Spleen (tissue), 11 donors: ENCODE results near the gene LRFN5. TPM values are rescaled to one million over a fixed set of nuclear protein-coding genes. Genes with fewer than 3 reads are reported as not detected.

Experiments used
- DNase-seq: peaks from one replicate; pipeline ENCODE4 v3.0.0-alpha.2; 2020
- H3K27ac ChIP-seq, 8 donors: fragments of 200-600 bp; sonication (generic) in 7 of 8; 1 replicate in 4 of 8; 2 replicates in 4 of 8; pipeline versions ENCODE4 v1.5.0 to v1.8.0; 2016 to 2021; ENCODE audit warnings: inconsistent platforms in 4 of 8, mild to moderate bottlenecking in 4 of 8, moderate library complexity in 1 of 8
- H3K27me3 ChIP-seq, 7 donors: fragments of 200-600 bp; sonication (generic) in 6 of 7; replicated peaks in 1 of 7; 1 replicate in 4 of 7; 2 replicates in 3 of 7; pipeline versions ENCODE4 v1.5.0 to v1.8.0; 2016 to 2021; ENCODE audit warnings: inconsistent platforms in 3 of 7, mild to moderate bottlenecking in 1 of 7
- H3K36me3 ChIP-seq, 6 donors: fragments of 200-600 bp; sonication (generic) in 5 of 6; 1 replicate in 4 of 6; 2 replicates in 2 of 6; pipeline versions ENCODE4 v1.5.0 to v1.8.0; 2016 to 2021; ENCODE audit warnings: inconsistent platforms in 2 of 6
- H3K4me1 ChIP-seq, 6 donors: fragments of 200-600 bp; sonication (generic) in 5 of 6; 1 replicate in 3 of 6; 2 replicates in 3 of 6; pipeline versions ENCODE4 v1.5.0 to v1.8.0; 2016 to 2021; ENCODE audit warnings: inconsistent platforms in 3 of 6
- H3K4me3 ChIP-seq, 8 donors: fragments of 200-600 bp; sonication (generic) in 7 of 8; 1 replicate in 4 of 8; 2 replicates in 4 of 8; pipeline versions ENCODE4 v1.5.0 to v1.8.0; 2016 to 2021; ENCODE audit warnings: inconsistent platforms in 4 of 8, mild to moderate bottlenecking in 4 of 8, moderate library complexity in 2 of 8
- H3K9me3 ChIP-seq, 8 donors: fragments of 200-600 bp; sonication (generic) in 7 of 8; 1 replicate in 4 of 8; 2 replicates in 4 of 8; pipeline versions ENCODE4 v1.5.0 to v1.8.0; 2016 to 2021; ENCODE audit warnings: inconsistent platforms in 4 of 8
- CTCF ChIP-seq, 11 experiments: fragments of 200-600 bp in 7 of 11; fragments of 450-650 bp in 4 of 11; sonication (generic) in 4 of 11; IDR thresholded peaks in 8 of 11; conservative IDR thresholded peaks in 3 of 11; 1 replicate in 7 of 11; 2 replicates in 4 of 11; pipeline versions ENCODE4 v1.4.0 to v1.8.0; 2016 to 2021; ENCODE audit warnings: antibody characterized with exemption in 11 of 11, inconsistent platforms in 4 of 11, mild to moderate bottlenecking in 1 of 11
- POLR2A ChIP-seq, 3 donors: fragments of 450-650 bp; IDR thresholded peaks; one replicate each; pipeline ENCODE4 v1.5.1; 2017; ENCODE audit warnings: antibody characterized with exemption in 3 of 3, mild to moderate bottlenecking in 1 of 3
- POLR2AphosphoS5 ChIP-seq, 3 donors: sonication (generic); formaldehyde crosslinking; IDR thresholded peaks; one replicate each; pipeline ENCODE4 v1.5.1; 2017; ENCODE audit warnings: antibody characterized with exemption in 3 of 3
- WGBS, 5 donors: extraction: QIAGEN DNeasy Blood & Tissue Kit in 3 of 5; methylation state at CpG; one replicate each; pipeline versions ENCODE4 v1.1.5 to v1.1.7; 2013 to 2018; 5-methylcytosine and 5-hydroxymethylcytosine counted together
- intact Hi-C: fragments of 100-400 bp; cut with DNase I; formaldehyde crosslinking; loops from one replicate; pipeline ENCODE4 v1.15.0; 2023; ENCODE audit warnings: low total_unique reads
- polyA plus RNA-seq, 3 donors: library from polyadenylated mRNA; stranded (reverse); fragments of 200-250 nt; gene quantifications; one replicate each; pipeline ENCODE4 v1.2.1, GENCODE V29; 2013
- total RNA-seq, 7 donors: library from RNA; depleted of rRNA in 3 of 7; stranded (reverse); fragments of >200 nt in 3 of 7; fragmentation: NEBNext Ultra II Directional in 4 of 7; extraction: Animal tissue kit (Norgen Biotek cat#: 25700) in 4 of 7; gene quantifications; one replicate each; pipeline versions ENCODE4 v1.1.0 to v1.2.1, GENCODE V29; 2016 to 2021
- donor health status: healthy with polysubstance abuse.
- donor health status: DM: no; HTN: no; CAD: no; lungs with moderate emphysema.
- donor health status: DM: no; HTN: no; CAD: no.
- donor health status: Bipolar disorder and iron deficiency.
- donor health status: healthy.
- donor health status: DM: no; HTN: no; CAD: no.
- donor health status: DM: yes; HTN: yes; CAD: no.

LRFN5 gene
- total and polyA plus RNA-seq, 10 donors, result 0.08 to 3.0 (median 1.4) TPM

- no peak for DNase-seq
- H3K4me3 ChIP-seq, result no peak overlapping the region
- H3K36me3 ChIP-seq, result no peaks in the 10 kb centered on the region
- H3K27ac ChIP-seq, result no peak overlapping the region
- intact Hi-C loops, result no loop called here
- peaks cover 0 to 11% (median 0%) of the 10 kb centered on the region in 8 donors for H3K9me3 ChIP-seq
- H3K27me3 ChIP-seq, result no peaks in the 10 kb centered on the region
- TF ChIP-seq CTCF (IDR thresholded peaks at IDR 0.05 in 8 of 11, conservative IDR thresholded peaks at IDR 0.05 in 3 of 11) (no peak), POLR2A (IDR thresholded peaks at IDR 0.05) (no peak), POLR2AphosphoS5 (IDR thresholded peaks at IDR 0.05) (no peak)
- no peaks in the 10 kb centered on the region for H3K4me1 ChIP-seq
Measured at GRCh38 chr14:41865894-41866293, 259.2 kb downstream of the LRFN5 start.

- no peak overlapping the region for H3K4me3 ChIP-seq
- H3K9me3 ChIP-seq, result peaks cover 0 to 11% (median 0%) of the 10 kb centered on the region in 8 donors
- no peaks in the 10 kb centered on the region for H3K27me3 ChIP-seq
- H3K27ac ChIP-seq, result no peak overlapping the region
- no peaks in the 10 kb centered on the region for H3K36me3 ChIP-seq
- TF ChIP-seq CTCF (IDR thresholded peaks at IDR 0.05 in 8 of 11, conservative IDR thresholded peaks at IDR 0.05 in 3 of 11) (no peak), POLR2A (IDR thresholded peaks at IDR 0.05) (no peak), POLR2AphosphoS5 (IDR thresholded peaks at IDR 0.05) (no peak)
- intact Hi-C loops, result no loop called here
- no peak for DNase-seq
- WGBS, 5 donors, result 70 to 78% (median 73%) methylated on average over 3 of the region's 3 CpGs
- H3K4me1 ChIP-seq, result no peaks in the 10 kb centered on the region
Measured at GRCh38 chr14:41868396-41868795, 261.7 kb downstream of the LRFN5 start.

- 61 to 80% (median 66%) methylated on average over 4 of the region's 4 CpGs for WGBS, 5 donors
- Histone ChIP-seq H3K4me1 (peaks cover 0 to 3% (median 0%) of the 10 kb centered on the region in 6 donors), H3K9me3 (peaks cover 0 to 11% (median 0%) of the 10 kb centered on the region in 8 donors), H3K4me3 (no peak overlapping the region), H3K36me3 (no peaks in the 10 kb centered on the region), H3K27ac (no peak overlapping the region), H3K27me3 (no peaks in the 10 kb centered on the region)
- TF ChIP-seq CTCF (IDR thresholded peaks at IDR 0.05 in 8 of 11, conservative IDR thresholded peaks at IDR 0.05 in 3 of 11), result no peak
- no peak for TF ChIP-seq POLR2AphosphoS5 (IDR thresholded peaks at IDR 0.05)
- TF ChIP-seq POLR2A (IDR thresholded peaks at IDR 0.05), result no peak
- intact Hi-C loops, result no loop called here
- no peak for DNase-seq
Measured at GRCh38 chr14:41872931-41873685, 266.4 kb downstream of the LRFN5 start.

GRCh38 chr14:41873686-41874317 is 267.1 kb downstream of the LRFN5 start:
- intact Hi-C loops, result no loop called here
- no peak for DNase-seq
- WGBS, 5 donors, result 49 to 56% (median 53%) methylated on average over 1 of the region's 1 CpG
- Histone ChIP-seq H3K4me1 (peaks cover 0 to 3% (median 0%) of the 10 kb centered on the region in 6 donors), H3K9me3 (peaks cover 0 to 11% (median 0%) of the 10 kb centered on the region in 8 donors), H3K4me3 (no peak overlapping the region), H3K27ac (no peak overlapping the region), H3K36me3 (no peaks in the 10 kb centered on the region), H3K27me3 (no peaks in the 10 kb centered on the region)
- TF ChIP-seq CTCF (IDR thresholded peaks at IDR 0.05 in 8 of 11, conservative IDR thresholded peaks at IDR 0.05 in 3 of 11) (no peak), POLR2AphosphoS5 (IDR thresholded peaks at IDR 0.05) (no peak)
